AG04450 (cell line): Measurements from ENCODE around the gene LRP2BP. TPM values are rescaled to one million over a fixed set of nuclear protein-coding genes. Genes with fewer than 3 reads are reported as not detected.

ENCODE experiments used
- CTCF ChIA-PET: fragments of 300-600, 350-600 bp; formaldehyde crosslinking; extraction: SDS; loops from one replicate; lab custom pipeline; 2022; ENCODE audit warnings: antibody characterized with exemption, inconsistent platforms; lab: Charles Lee
- POLR2A ChIA-PET: fragments of 350-600 bp; formaldehyde crosslinking; extraction: SDS; loops from one replicate; lab custom pipeline; 2021; ENCODE audit warnings: antibody characterized with exemption, inconsistent platforms; lab: Yijun Ruan, JAX
- DNase-seq: peaks from one replicate; pipeline ENCODE4 v3.0.0-alpha.2; 2011; ENCODE audit warnings: low read depth, low spot score
- H3K27ac ChIP-seq: one replicate; pipeline ENCODE4 v1.5.1; 2012; ENCODE audit warnings: low read depth, low read length, control low read depth
- H3K27me3 ChIP-seq: one replicate; pipeline ENCODE4 v1.6.0; 2012; ENCODE audit warnings: low read length; ENCODE audit not compliant: control insufficient read depth, insufficient read depth
- H3K4me3 ChIP-seq: 2 replicates; pipeline ENCODE4 v1.5.1; 2011; ENCODE audit warnings: mild to moderate bottlenecking, low read depth, low read length, control low read depth
- H3K9me3 ChIP-seq: 2 replicates; pipeline ENCODE4 v1.5.1; 2012; ENCODE audit warnings: low read length; ENCODE audit not compliant: control insufficient read depth, insufficient read depth
- polyA plus RNA-seq: library from polyadenylated mRNA; depleted of rRNA; stranded (reverse); fragments of >200 nt; gene quantifications from 2 replicates; pipeline ENCODE4 v1.2.3, GENCODE V29; 2011
- TF ChIP-seq, protein P1 (sequence below): IDR thresholded peaks from 2 replicates; pipeline ENCODE4 v1.5.1; 2011; ENCODE audit warnings: low read depth, low read length, control low read depth, inconsistent platforms

The LRP2BP gene
- polyA plus RNA-seq, 1 experiment, result 0.05 TPM

- Histone ChIP-seq H3K27ac (no peak overlapping the region), H3K4me3 (no peak overlapping the region), H3K27me3 (no peaks in the 10 kb centered on the region), H3K9me3 (no peaks in the 10 kb centered on the region; the same call in 1 of the 2 replicates)
- POLR2A ChIA-PET, result no interaction called here
- peak; percentile 21 for DNase-seq
- TF ChIP-seq, protein P1, sequence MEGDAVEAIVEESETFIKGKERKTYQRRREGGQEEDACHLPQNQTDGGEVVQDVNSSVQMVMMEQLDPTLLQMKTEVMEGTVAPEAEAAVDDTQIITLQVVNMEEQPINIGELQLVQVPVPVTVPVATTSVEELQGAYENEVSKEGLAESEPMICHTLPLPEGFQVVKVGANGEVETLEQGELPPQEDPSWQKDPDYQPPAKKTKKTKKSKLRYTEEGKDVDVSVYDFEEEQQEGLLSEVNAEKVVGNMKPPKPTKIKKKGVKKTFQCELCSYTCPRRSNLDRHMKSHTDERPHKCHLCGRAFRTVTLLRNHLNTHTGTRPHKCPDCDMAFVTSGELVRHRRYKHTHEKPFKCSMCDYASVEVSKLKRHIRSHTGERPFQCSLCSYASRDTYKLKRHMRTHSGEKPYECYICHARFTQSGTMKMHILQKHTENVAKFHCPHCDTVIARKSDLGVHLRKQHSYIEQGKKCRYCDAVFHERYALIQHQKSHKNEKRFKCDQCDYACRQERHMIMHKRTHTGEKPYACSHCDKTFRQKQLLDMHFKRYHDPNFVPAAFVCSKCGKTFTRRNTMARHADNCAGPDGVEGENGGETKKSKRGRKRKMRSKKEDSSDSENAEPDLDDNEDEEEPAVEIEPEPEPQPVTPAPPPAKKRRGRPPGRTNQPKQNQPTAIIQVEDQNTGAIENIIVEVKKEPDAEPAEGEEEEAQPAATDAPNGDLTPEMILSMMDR, result no peak
- CTCF ChIA-PET, result interaction anchor here (1.4 to 3.3 kb wide), 3 partner anchors 176 to 617 kb away, joined by 3 to 29 read pairs (median 4); no protein-coding TSS in a partner anchor
Measured at GRCh38 chr4:185421366-185422124, 25.8 kb upstream of the LRP2BP start.

DNA sequence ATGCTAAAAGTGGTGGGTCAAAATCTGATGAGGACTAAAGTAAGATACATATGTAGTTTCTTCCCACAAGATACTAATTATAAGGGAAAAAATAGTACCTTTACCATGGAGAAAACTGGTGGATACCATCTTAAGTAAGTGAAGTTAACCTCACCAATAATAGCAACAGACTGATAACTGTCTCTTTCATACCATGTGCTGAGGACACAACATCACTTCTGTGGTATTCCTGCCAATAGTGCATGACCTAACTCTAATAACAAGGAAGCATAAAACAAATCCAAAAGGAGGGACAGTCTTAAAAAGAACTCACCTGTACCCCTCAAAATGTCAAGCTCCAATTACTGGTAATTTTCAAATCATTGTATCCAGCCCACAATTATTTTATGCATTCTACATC is 21.2 kb upstream of the LRP2BP start:
- ChIA-PET POLR2A (no interaction called here), CTCF (interaction anchor here (0.6 kb wide), 1 partner anchor 13 kb away, joined by 3 read pairs; no protein-coding TSS in a partner anchor)
- DNase-seq, result no peak
- no peaks in the 10 kb centered on the region for H3K27me3 ChIP-seq
- TF ChIP-seq, protein P1, result no peak
- H3K4me3 ChIP-seq, result no peak overlapping the region
- H3K9me3 ChIP-seq, result no peaks in the 10 kb centered on the region
- no peak overlapping the region for H3K27ac ChIP-seq

- Histone ChIP-seq H3K27ac (no peak overlapping the region), H3K9me3 (no peaks in the 10 kb centered on the region), H3K27me3 (no peaks in the 10 kb centered on the region), H3K4me3 (no peak overlapping the region)
- CTCF ChIA-PET, result interaction anchor here (1.4 kb wide), 1 partner anchor 186 kb away, joined by 6 read pairs; no protein-coding TSS in a partner anchor
- POLR2A ChIA-PET, result no interaction called here
- TF ChIP-seq, protein P1, result no peak
- DNase-seq, result no peak
Measured at GRCh38 chr4:185412412-185412811, 16.7 kb upstream of the LRP2BP start.

GRCh38 chr4:185411849-185412248 is 16.1 kb upstream of the LRP2BP start:
- H3K27me3 ChIP-seq, result no peaks in the 10 kb centered on the region
- TF ChIP-seq, protein P1, result no peak
- no peak for DNase-seq
- no peak overlapping the region for H3K27ac ChIP-seq
- CTCF ChIA-PET, result interaction anchor here (1.4 kb wide), 1 partner anchor 186 kb away, joined by 6 read pairs; no protein-coding TSS in a partner anchor
- no peaks in the 10 kb centered on the region for H3K9me3 ChIP-seq
- no peak overlapping the region for H3K4me3 ChIP-seq
- POLR2A ChIA-PET, result no interaction called here

- CTCF ChIA-PET, result no interaction called here
- POLR2A ChIA-PET, result no interaction called here
Measured at GRCh38 chr4:185408432-185408831, 12.7 kb upstream of the LRP2BP start.

More at GRCh38 chr4:185408432-185408831, 12.7 kb upstream of the LRP2BP start:
- no peak overlapping the region for H3K27ac ChIP-seq
- no peak overlapping the region for H3K4me3 ChIP-seq
- no peaks in the 10 kb centered on the region for H3K9me3 ChIP-seq
- DNase-seq, result no peak
- TF ChIP-seq, protein P1, result no peak
- no peaks in the 10 kb centered on the region for H3K27me3 ChIP-seq
